Measurements from ENCODE around the gene RPL18A. TPM values are rescaled to one million over a fixed set of nuclear protein-coding genes. Genes with fewer than 3 reads are reported as not detected.

RPL18A gene
- total and polyA plus RNA-seq, 2 of the 13 experiments (the other 11 are each of a cell fraction or from before 2014, with no cell fraction given), result 1,471 to 2,004 TPM

DNA sequence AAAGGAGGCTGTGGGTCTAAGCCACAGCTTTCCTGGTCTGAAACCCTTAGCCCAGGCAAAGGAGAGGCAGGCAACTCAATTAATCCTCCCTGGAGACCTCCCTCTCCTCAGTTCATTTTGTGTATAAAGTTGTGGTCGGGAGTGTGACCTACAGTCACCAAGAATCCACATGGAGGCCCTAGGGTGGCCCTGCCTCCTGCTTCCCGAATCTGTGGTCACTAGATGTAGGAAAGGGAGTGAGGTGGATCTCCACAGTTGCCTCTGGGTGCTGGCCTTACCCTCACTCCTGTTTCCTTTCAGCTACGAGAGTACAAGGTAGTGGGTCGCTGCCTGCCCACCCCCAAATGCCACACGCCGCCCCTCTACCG lies 1.3 kb downstream of the RPL18A start:
- H3K27me3 ChIP-seq (ENCODE audit: control insufficient read depth in 1 of 2, insufficient read depth in 2 of 2, low read length in 2 of 2), result no peaks in the 10 kb centered on the region; a peak in 1 of 5 replicates
- H3K4me3 ChIP-seq (replicated peaks in 1 of 3; ENCODE audit: insufficient read depth in 1 of 3, low read depth in 2 of 3, low read length in 3 of 3), result peak overlapping the region; percentile 91 to 97 (median 96)
- intact Hi-C loops (cut with micrococcal nuclease; ENCODE audit: unreplicated experiment) (no loop called here), in situ Hi-C loops (cut with HindIII; ENCODE audit: extremely low pct_ligation_motif_present, low pct_unique_long_range_greater_than_20kb) (no loop called here)
- H3K36me3 ChIP-seq (replicated peaks in 1 of 2; ENCODE audit: control insufficient read depth in 1 of 2, insufficient read depth in 2 of 2, low read length in 2 of 2), result peaks cover 14 to 33% of the 10 kb centered on the region in 2 experiments
- CTCF ChIA-PET (ENCODE audit: low intra/inter-chr PET ratio, low total read pairs), result no interaction called here
- H2AFZ ChIP-seq (ENCODE audit: low read length), result no peak overlapping the region
- no TSS peak for BruUV-seq (replicated peaks)
- 8% methylated on average over 7 of the region's 7 CpGs for WGBS (ENCODE audit: low lambda C conversion rate)
- H3K4me2 ChIP-seq (ENCODE audit: low read depth, low read length), result peak overlapping the region; percentile 82
- H3K27ac ChIP-seq (ENCODE audit: extremely low read length, insufficient read depth, low read length), result peak overlapping the region; percentile 82
- POLR2A ChIA-PET, result interaction anchor here (1.2 to 2.2 kb wide), 5 partner anchors 14 to 255 kb away, joined by 3 to 43 read pairs (median 4); partner anchors contain the start of genes B3GNT3 and CCDC124
- H3K4me1 ChIP-seq (ENCODE audit: insufficient read depth, low read length), result peaks cover 27% of the 10 kb centered on the region
- H3K9me3 ChIP-seq (ENCODE audit: low read length), result no peaks in the 10 kb centered on the region
- FAIRE-seq (no peak), DNase-seq (ENCODE audit: low spot score) (no peak), ATAC-seq (no peak)
- H4K20me1 ChIP-seq (ENCODE audit: insufficient read depth, low read length), result peaks cover 55% of the 10 kb centered on the region
- H3K79me2 ChIP-seq (ENCODE audit: insufficient read depth, low read length), result peaks cover 27% of the 10 kb centered on the region
- H3K9ac ChIP-seq (ENCODE audit: insufficient read depth, low read depth, low read length), result peak overlapping the region; percentile 99
- TF ChIP-seq ZNF616 (CRISPR knock-in tag; IDR thresholded peaks at IDR 0.05; ENCODE audit: low read depth), result no peak
- no peak for TF ChIP-seq SP140L (CRISPR knock-in tag; IDR thresholded peaks at IDR 0.05; ENCODE audit: borderline replicate concordance)
- TF ChIP-seq, protein P1, sequence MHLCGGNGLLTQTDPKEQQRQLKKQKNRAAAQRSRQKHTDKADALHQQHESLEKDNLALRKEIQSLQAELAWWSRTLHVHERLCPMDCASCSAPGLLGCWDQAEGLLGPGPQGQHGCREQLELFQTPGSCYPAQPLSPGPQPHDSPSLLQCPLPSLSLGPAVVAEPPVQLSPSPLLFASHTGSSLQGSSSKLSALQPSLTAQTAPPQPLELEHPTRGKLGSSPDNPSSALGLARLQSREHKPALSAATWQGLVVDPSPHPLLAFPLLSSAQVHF (CRISPR knock-in tag; IDR thresholded peaks at IDR 0.05), result 0 out of 2 replicates have a peak, but pooled peaks have one; percentile 13
- TF ChIP-seq CCDC6 (CRISPR knock-in tag; IDR thresholded peaks at IDR 0.05), result no peak
- no peak for TF ChIP-seq ZNF747 (CRISPR knock-in tag; IDR thresholded peaks at IDR 0.05; ENCODE audit: borderline replicate concordance)
- TF ChIP-seq EZH2 (conservative IDR thresholded peaks at IDR 0.05; ENCODE audit: low read depth, low read length), result no peak
- TF ChIP-seq TCF7 (IDR thresholded peaks at IDR 0.05; ENCODE audit: low read depth), result no peak
- no peak for TF ChIP-seq ERF (CRISPR knock-in tag; IDR thresholded peaks at IDR 0.05)
- no peak for TF ChIP-seq MTF1 (CRISPR knock-in tag; IDR thresholded peaks at IDR 0.05)
- TF ChIP-seq, protein P2, sequence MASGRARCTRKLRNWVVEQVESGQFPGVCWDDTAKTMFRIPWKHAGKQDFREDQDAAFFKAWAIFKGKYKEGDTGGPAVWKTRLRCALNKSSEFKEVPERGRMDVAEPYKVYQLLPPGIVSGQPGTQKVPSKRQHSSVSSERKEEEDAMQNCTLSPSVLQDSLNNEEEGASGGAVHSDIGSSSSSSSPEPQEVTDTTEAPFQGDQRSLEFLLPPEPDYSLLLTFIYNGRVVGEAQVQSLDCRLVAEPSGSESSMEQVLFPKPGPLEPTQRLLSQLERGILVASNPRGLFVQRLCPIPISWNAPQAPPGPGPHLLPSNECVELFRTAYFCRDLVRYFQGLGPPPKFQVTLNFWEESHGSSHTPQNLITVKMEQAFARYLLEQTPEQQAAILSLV (CRISPR knock-in tag; IDR thresholded peaks at IDR 0.05; ENCODE audit: borderline replicate concordance), result no peak
- TF ChIP-seq ZEB1 (IDR thresholded peaks at IDR 0.05; ENCODE audit: insufficient replicate concordance, low read depth), result no peak
- TF ChIP-seq, protein P3, sequence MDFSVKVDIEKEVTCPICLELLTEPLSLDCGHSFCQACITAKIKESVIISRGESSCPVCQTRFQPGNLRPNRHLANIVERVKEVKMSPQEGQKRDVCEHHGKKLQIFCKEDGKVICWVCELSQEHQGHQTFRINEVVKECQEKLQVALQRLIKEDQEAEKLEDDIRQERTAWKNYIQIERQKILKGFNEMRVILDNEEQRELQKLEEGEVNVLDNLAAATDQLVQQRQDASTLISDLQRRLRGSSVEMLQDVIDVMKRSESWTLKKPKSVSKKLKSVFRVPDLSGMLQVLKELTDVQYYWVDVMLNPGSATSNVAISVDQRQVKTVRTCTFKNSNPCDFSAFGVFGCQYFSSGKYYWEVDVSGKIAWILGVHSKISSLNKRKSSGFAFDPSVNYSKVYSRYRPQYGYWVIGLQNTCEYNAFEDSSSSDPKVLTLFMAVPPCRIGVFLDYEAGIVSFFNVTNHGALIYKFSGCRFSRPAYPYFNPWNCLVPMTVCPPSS (IDR thresholded peaks at IDR 0.05), result no peak
- no peak for TF ChIP-seq MAFK (conservative IDR thresholded peaks at IDR 0.05 in 1 of 2, IDR thresholded peaks at IDR 0.05 in 1 of 2; ENCODE audit: low read length in 2 of 2)
- no peak for TF ChIP-seq ZMYM2 (CRISPR knock-in tag; IDR thresholded peaks at IDR 0.05)
- TF ChIP-seq, protein P4, sequence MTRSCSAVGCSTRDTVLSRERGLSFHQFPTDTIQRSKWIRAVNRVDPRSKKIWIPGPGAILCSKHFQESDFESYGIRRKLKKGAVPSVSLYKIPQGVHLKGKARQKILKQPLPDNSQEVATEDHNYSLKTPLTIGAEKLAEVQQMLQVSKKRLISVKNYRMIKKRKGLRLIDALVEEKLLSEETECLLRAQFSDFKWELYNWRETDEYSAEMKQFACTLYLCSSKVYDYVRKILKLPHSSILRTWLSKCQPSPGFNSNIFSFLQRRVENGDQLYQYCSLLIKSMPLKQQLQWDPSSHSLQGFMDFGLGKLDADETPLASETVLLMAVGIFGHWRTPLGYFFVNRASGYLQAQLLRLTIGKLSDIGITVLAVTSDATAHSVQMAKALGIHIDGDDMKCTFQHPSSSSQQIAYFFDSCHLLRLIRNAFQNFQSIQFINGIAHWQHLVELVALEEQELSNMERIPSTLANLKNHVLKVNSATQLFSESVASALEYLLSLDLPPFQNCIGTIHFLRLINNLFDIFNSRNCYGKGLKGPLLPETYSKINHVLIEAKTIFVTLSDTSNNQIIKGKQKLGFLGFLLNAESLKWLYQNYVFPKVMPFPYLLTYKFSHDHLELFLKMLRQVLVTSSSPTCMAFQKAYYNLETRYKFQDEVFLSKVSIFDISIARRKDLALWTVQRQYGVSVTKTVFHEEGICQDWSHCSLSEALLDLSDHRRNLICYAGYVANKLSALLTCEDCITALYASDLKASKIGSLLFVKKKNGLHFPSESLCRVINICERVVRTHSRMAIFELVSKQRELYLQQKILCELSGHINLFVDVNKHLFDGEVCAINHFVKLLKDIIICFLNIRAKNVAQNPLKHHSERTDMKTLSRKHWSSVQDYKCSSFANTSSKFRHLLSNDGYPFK (CRISPR knock-in tag; IDR thresholded peaks at IDR 0.05; ENCODE audit: borderline replicate concordance), result no peak
- no peak for TF ChIP-seq ZNF317 (CRISPR knock-in tag; IDR thresholded peaks at IDR 0.05)
- TF ChIP-seq, protein P5, sequence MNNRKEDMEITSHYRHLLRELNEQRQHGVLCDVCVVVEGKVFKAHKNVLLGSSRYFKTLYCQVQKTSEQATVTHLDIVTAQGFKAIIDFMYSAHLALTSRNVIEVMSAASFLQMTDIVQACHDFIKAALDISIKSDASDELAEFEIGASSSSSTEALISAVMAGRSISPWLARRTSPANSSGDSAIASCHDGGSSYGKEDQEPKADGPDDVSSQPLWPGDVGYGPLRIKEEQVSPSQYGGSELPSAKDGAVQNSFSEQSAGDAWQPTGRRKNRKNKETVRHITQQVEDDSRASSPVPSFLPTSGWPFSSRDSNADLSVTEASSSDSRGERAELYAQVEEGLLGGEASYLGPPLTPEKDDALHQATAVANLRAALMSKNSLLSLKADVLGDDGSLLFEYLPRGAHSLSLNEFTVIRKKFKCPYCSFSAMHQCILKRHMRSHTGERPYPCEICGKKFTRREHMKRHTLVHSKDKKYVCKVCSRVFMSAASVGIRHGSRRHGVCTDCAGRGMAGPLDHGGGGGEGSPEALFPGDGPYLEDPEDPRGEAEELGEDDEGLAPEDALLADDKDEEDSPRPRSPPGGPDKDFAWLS (CRISPR knock-in tag; IDR thresholded peaks at IDR 0.05; ENCODE audit: borderline replicate concordance), result no peak

Data from HepG2 (cell line).